Activated naive CD4-positive, alpha-beta T cell (primary cell): ENCODE data around the gene RPAP3.

Experiments used
- DNase-seq, 4 experiments: peaks; one replicate each; lab custom pipeline; 2025; lab: John Stamatoyannopoulos, UW

RPAP3 gene

DNA sequence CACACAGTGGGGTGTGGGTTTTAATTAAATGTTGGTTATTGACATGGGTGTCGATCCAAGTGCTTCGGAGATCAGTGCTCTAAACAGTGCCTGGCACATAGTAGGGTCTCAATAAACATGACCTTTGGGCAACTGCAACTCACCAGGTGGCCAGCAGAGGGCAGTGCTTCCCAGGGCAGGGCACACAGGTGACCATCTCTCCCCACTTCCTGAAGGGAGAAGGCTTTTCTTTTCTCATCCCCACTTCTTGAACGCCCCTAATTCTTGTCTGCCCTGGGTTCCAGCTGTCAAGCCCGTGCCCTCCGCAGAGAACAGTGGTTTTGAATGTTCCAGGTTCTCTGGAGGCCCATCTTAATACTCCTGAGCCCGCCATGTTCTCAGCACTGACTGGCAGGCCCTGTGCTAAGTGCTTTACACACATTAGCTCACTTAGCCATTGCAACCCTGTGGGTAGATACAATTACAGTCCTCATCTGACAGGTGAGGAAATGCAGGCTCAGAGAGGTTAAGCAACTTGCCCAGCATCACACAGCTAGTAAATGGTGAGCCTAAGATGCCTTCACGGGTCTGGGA is 36.5 kb upstream of the RPAP3 start:
- peak; percentile 42 to 73 (median 68) for DNase-seq

DNA sequence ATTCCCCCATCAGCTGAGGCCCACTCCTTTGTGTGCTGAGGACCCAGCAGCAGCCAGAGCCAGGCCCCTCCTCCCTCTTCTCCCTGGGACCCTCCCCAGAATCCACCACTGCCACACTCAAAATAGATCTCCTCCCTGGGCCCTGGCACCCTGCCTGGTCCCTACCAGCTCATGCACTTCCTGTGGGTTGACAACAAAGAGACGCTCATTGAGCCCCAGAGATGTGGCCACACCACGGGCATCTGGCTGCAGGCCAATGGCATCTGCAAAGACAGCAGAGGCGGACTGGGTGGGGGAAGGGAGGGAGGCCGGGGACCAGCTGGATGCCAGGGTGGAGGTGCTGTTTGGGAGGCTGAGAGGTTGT is 35.5 kb upstream of the RPAP3 start:
- peak in 2 of 4 experiments; percentile 49 to 59 for DNase-seq

DNA sequence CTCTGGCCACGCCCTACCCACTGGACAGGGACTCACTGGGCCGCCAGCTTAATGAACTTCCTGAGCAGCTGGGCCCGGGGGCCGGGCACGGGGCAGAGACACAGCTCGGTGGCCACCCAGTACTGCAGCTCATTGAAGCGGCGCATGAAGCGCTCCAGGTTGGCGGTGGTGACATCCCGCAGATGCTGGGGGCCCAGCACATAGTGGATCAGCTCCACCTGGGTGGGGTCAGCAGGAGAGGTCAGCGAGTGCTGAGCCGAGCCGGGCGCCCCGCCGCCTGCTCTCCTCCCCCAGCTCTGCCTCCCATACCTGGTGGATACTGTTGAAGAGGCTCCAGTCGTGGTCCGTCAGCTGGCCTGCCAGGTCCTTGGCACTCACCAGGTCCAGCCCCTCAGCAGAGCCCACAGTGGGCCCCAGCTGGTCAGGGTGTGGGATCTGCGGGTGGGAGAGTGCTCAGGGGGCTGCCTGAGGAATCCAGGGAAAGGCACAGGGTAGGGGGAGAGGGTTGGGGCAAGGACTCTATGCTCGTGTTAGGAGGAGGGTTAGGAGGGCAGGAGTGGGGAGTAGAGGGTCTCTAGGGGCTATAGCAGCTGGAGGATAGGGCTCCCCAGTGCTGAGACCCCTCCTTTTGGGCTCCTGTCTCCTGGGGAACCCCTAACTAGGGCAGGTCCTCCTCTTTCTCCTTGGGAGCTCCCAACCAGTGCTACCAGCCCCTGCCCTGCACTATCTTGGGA is 34.9 kb upstream of the RPAP3 start:
- DNase-seq, result no peak

DNA sequence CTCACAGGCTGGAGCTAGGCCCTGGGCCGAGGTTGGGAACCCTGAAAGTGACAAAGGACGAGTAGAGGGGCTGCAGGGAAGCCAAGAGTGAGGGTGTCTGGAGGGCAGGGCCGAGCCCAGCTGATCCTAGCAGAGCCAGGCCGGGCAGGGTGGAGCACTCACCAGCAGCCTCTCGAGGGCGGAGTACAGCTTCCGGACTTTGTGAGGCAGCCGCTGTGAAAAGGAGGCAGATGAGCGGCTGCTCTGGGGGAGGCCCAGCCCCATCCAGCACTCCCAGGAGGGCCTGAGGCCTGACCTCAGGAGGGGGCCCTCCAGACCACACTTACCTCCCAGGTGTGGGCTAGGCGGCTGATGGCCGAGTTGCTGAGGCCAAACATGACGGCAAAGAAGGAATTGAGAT is 34.1 kb upstream of the RPAP3 start:
- no peak for DNase-seq

DNA sequence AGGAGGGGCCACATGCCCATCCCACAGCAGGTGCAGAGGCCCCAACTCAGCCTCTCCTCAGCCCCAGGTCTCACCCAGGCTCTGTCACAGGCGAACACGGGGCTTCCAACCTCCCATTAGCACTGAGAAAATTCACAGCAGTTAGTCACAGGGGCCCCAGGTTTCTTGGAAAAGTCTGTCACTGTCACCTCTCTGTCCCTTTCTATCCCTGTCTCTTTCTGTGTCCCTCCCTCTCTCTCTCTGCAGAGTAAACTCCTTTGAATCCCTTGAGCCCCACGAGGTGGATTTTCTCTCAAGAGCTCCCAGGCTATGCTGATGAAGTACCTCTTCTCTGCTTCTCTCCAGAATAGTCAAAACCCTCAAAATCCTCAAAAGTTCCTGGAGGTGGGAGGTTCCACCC is 33.5 kb upstream of the RPAP3 start:
- no peak for DNase-seq

DNA sequence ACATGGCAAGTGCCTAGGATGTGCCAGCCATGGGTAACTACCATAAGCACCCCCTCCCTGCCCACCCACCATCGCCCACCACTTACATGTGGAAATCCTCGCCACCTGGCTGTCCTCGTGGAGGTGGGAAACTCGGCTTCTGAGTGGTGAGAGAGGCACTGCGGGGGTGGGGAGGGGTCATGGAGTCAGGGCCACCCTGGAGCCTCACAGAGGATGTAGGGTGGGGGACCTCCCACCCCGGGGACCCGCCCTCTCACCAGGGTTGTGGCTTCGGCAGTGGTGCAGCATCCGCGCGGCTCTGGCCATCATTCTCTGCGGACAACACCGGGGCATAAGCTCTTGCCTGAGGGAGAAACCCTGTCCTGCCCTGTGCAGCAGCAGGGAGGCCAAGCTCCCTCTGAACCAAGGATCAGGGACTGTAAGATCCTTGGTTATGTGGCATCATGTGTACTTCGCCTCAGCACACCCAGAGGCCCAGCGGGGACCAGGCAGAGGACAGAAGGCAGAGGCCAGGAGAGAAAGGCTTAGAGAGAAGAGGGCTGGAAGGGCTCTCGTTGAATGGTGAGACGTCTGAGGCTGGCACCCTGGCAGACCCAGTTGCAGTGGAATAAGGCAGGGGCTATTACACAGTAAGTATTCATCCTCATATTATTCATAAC is 32.2 kb upstream of the RPAP3 start:
- no peak for DNase-seq

DNA sequence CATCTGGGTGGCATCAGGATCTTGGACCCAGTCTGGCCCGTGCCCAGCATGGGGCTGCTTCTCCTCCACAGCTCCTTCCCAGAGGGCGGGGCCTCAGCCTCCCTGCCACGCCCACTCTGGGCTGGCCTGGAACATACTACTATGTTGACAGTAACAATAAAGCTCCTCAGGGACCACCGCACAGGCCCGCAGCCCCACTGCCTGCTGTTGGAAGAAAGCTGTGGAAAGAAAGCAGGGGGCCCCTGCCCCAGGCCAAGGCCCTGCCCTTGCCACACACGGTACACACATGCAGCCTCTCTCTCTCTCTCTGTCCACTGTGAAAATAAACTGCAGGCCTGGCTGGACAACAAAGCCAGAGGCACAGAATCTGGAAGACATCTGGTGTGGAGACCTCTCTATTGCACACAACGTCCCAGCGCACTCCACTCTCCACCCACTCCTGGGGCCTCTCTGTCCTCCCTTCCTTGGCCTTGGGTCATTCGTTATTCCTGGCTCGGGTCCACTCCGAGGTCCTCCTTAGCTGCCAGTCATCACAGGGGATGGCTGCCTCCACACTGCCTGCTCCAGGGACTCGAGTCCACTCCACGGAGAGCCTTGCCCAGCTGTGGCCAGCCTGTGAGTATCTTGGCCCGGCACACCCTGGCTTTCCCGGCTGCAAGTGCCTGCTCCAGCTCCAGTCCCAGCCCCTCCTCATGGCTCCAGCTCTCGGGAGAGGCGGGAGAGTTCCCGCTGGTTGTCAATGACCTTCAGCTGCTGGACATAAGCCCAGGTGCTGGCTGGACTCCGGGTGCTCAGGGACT is 31.2 kb upstream of the RPAP3 start:
- no peak for DNase-seq

DNA sequence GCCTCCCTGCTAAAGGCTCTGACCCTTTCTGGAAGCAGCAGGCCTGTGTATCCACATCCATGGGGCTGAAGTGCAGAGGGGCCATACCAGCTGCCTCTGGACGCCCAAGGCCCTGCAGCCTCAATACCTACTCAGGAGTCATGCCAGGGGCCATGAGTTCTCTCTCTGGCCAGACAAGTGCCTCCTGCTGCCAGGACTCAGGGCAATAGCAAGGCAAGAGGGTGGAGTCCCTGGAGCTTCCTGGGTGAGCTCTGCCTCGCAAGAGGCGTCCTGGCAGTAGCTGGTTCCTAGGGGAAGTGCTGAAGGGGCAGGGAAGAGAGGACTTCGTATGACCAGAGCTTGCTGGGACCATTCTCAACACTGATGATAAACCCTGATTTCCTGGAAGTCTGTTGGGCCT is 30.4 kb upstream of the RPAP3 start:
- DNase-seq, result no peak

DNA sequence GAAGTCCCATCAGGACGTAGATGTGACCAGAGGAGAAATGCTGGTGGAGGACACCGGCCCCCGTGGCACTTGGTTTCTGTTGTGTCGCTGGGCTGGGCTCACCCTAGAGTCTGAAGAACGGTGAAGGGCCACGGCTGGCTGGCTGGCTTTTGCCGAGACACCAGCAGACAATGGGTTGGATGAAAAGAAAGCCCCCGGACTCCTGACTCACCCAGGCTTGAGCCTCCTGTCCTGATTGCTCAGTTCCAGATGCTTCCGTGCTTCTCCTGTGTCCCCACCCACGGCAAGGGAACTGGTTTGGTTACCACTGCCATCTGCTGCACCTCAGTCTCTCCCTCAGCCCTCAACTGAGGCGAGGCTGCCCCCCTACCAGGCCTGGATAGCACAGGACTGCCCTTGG is 29.8 kb upstream of the RPAP3 start:
- DNase-seq, result no peak

DNA sequence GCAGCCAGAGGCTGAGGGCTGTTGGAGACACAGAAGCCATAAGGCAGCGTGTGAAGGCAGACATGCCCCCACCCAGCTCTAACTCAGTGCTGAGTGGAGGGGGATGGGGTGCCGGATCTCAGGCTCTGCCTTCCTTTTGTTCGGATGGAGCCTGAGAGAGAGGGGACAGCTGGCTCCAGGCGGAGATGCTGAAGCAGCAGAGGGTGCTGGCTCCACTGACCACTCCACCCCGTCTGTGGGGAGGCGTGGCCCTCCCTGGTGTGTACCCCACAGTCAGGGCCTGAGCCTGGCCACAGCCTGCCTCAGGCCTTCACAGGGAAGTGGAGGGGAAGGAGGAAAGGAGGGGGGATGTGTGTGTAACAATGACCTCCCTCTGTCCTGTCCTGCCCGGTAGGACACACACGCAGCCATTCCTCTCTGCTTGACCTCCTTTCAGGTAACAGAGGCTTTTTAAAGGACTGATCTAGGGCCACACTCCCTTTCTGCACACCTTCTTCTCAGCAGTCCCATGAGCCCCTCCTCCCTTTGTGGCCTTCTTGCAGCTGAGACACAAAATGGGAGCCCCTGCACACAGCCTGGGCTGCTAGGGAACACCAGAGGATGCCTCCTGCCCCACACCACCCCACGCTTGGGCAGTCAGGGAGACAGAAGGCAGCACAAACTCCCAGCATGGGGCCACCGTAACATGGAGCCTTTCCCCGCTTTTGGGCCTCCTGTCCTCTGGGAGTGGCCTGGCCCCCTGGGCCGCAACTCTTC is 29.1 kb upstream of the RPAP3 start:
- DNase-seq, result no peak

DNA sequence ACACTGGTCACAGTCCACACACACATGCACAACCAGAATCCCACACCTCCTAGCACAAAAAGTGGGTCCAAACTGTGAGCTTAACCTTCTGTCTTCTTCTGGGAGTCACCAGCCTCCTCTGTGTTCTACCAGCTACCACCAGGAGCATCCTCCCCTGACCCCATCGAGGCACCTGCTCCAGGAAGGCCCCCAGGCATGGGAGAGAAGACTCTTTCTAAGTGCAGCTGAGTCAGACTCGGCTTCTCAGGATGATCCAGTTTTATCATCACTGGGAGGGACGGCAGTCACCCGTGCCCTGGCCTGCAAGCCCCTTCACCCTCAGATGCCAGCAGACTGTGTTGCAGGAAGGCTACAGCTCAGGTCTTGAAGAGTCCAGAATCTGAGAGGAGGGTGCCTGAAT is 27.3 kb upstream of the RPAP3 start:
- DNase-seq, result no peak

DNA sequence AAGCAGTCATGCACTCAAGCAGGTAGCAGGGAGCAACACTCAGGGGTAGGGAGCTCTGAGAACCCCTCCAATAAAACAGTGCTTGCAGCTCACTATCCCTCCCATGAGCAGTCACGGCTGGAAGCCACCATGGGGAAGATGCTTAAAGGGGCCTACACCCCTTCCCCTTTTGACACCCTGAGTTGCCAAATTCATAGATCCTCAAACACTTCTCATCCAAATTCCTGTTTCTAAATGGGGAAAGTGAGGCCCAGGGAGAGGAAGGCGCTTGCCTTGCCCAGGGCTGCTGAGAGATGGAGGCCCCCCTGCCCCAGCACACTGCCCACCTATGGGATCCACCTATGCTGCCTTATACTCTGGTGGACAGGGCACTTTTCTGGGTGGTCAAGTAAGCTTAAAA is 26.7 kb upstream of the RPAP3 start:
- no peak for DNase-seq

DNA sequence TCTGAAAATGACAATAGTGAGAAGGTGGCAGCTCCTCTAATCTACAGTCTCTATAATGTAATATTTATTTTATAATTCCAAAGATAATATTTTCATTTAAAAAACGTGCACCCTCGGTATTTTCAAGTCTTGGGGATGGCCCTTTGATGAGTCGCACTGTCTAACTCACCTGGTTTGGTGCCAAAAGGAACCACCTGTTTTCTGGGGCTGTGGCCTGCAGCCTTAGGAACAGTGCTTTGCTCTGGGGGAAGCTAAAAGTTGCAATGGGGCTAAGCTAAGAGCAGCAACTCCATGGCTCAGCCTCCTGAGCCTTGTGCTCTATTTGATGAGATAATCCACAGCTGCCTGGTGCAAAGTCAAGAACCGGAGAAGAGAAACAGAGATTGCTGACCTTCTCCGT is 25.9 kb upstream of the RPAP3 start:
- DNase-seq, result no peak

DNA sequence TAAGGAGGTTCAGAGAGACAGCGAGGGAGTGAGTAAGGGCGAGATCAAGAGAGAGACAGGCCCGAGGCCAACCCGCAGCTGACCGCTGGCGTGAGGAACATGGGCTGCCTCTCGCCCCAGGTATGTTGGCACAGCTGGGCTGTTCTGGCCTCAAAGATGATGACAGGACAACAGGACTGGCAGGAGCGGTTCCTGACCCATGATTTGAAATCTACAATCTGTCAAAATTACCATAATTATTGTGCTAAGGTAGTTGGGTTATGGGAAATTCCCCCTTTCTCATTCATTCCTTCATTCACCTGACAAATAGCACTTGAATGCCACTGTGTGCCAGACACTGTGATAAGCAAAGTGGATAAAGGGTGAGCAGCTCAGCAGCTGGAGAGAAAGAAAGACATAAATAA is 24.5 kb upstream of the RPAP3 start:
- no peak for DNase-seq

DNA sequence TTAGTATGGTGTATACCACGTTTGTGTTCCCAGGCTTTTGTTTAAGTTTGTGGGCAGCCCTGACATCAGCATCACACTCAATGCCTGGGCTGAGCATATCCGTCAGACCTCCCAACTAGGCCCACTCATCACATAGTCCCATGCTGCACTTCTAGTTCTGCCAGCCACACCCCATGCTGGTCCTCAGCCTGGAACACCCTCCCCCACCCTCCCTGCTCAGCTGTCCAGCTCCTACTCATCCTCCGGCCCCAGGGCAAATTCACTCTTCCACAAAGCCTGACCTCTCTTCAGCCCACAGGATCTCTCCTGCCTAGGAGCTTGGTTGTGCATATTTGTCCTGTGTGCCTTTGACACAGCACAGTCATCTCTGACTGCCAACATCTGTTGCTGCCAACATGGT is 23.4 kb upstream of the RPAP3 start:
- no peak for DNase-seq

DNA sequence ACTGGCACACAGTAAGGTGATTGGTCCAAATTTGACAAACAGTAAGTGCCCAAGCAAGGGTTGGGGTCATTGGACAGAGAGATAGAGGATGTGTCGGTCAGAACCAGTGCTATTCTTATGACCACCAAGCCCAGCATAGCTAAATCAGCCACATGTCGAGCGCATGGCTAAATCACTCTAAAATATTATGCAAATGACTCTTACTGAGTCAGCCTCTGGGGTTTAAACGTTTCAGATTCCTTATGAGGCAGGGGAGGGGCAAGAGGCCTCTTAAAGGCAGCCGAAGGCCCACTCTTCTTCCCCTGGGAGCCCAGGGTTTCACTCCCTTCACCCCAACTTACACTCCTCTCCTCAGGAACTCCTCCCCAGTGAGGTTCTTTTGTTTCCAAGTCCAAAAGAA is 20.1 kb upstream of the RPAP3 start:
- no peak for DNase-seq

DNA sequence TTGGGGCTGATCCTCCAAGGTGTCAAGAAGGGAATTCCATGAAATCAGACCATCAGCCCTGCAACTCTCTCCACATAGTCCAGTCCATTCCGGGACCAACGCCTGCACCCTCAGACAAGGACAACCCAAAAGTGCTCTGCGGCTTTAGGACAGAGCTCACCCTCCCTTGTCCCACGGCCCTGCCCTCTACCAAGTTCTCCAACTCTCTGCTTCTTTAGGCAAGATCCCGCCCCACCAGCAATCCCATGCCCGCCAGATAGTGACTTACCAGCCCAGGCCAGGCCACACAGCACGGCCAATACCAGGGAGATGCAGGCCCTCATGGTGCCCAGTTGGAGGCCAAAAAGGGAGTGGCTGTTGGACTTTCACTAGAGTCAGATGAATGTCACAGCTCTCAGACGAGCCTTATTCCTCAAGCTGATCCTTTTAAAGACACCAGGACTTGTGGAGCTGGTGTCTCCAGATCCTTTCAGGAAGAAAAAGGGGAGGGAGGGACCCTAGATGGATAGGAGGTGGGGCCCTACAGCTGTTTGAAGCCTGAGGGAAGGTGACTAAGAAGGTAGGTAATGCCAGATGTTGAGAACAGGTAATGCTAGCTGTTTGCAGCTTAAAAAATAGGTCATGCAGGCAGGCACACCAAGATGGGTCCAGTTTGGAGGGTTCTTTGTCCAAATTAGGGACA is 19.4 kb upstream of the RPAP3 start, which contains the start of gene ENDOU:
Gene ENDOU (minus strand): TSS at position 400 of the 682 bp plus-strand sequence. CDS start 77 bp downstream, at position 323.
- DNase-seq, result no peak

DNA sequence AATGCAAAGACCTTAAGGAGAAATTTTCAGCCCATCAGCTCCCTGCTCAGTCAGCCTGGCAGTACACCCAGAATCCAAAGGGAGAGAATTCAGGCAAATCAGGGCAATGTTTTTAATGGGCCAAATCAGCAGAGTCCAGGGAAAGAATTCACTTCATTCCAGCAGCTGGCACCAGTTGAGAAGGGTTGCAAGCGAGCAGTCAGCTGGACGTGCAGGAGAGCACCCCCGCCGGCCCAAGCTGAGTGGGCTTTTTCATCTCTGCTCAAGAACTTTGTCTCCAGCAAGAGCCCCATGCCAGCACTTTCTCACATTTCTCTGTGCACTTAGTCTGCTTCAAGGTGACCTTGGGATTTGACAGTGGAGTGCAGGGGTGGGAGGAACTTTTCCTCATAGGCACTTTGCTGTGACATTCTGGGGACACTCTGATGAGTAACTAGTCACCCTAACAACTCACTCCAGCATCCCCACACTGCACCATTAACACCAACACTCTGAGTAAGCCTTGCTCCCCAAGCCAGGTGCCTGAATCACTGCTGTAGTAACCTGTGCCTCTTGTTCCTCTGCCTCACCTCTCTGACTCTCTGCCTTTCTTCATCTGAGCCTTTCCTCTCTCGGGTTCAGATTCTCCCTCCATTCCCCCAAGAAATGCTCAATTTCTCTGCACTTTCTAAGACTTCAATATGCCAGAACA is 17.3 kb upstream of the RPAP3 start:
- no peak for DNase-seq

DNA sequence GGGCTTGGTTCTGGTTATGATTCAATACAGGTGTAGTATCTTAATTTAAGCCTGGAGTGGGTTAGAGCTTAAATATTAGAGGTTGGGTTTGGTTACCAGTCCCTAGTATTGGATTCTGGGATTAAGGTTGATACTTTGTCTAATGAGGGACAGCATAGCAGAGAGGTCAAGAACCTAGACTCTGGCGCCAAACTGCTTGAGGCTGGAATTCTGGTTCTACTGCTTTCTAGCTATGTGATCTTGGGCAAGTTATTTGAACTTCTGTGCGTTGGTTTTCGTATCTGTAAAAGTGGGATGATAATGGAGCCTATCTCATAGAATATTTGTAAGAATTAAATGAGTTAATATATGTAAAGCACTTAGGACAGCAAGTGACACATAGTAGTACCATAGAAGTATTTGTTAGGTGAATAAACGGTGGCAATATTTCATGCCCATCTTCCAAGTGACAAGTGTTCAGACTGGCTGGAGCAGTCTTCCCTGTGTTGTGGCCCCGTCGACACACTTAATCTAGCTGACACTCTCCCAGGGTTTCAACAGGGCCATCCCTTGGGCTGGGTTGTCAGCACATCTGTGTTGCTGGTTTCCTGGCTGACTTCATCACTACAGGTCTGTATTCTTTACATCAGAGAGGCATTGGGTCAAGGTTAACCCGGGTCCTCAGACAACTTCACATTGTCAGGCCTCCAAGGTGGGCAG is 16.5 kb upstream of the RPAP3 start:
- DNase-seq, result no peak

DNA sequence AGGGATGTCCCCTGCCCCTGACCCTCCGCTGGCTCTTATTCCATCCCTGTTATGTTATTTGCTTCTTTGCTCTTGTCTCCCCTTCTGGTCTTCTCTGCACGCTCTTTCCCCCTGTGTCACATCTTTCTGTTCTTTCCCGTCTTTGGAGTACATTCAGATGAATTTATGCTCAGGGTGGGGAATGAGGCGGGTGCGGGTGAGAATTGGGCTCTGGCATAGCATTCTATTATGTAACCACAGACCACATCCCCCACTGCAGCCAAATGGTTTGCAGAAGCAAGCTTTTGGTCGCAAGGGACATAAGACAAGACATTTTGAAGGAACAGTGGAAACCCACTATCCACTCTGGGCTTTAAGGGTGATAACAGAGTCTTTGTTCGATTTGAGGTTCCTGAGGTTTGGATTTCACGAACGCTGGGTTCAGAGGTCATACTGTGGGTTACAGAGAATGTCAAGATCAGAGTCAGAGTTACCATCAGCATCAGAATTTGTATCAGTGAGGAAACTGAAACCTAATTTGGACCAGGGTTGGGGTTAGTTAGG is 15.7 kb upstream of the RPAP3 start:
- no peak for DNase-seq
